Thyroid gland (tissue), 4 donors: Measurements from ENCODE around the gene LRCH2.

ENCODE experiments used
- CTCF ChIP-seq, 6 experiments: fragments of 200-600 bp in 3 of 6; fragments of 450-650 bp in 3 of 6; sonication (generic) in 3 of 6; IDR thresholded peaks; one replicate each; pipeline ENCODE4 v1.5.1; 2016 to 2019; ENCODE audit warnings: antibody characterized with exemption in 6 of 6, mild to moderate bottlenecking in 2 of 6, inconsistent platforms in 1 of 6, moderate library complexity in 1 of 6
- POLR2A ChIP-seq, 2 donors: fragments of 450-650 bp; IDR thresholded peaks; one replicate each; pipeline ENCODE4 v1.6.1; 2017; ENCODE audit warnings: antibody characterized with exemption in 2 of 2, mild to moderate bottlenecking in 2 of 2, moderate library complexity in 1 of 2

- TF ChIP-seq POLR2A (IDR thresholded peaks at IDR 0.05) (no peak), CTCF (IDR thresholded peaks at IDR 0.05) (no peak)
These were observed 26.4 kb upstream of the LRCH2 start for GRCh38 chrX:115260330-115260729.
